Smooth muscle cell of the brain vasculature (primary cell): ENCODE data around the gene ACBD6.
"Not testable (repeated sequence)": the region's sequence is repeated elsewhere in the genome, so short reads cannot be mapped to it uniquely, and the experiment has no call there.

ENCODE experiments used
- DNase-seq: peaks from one replicate; pipeline ENCODE4 v3.0.0-alpha.2; 2012; ENCODE audit warnings: low read depth, low spot score

The ACBD6 gene

GRCh38 chr1:180415985-180416633, 86.3 kb downstream of the ACBD6 start:
- no peak for DNase-seq

GRCh38 chr1:180415236-180415848, 87.0 kb downstream of the ACBD6 start:
- DNase-seq, result no peak

DNA sequence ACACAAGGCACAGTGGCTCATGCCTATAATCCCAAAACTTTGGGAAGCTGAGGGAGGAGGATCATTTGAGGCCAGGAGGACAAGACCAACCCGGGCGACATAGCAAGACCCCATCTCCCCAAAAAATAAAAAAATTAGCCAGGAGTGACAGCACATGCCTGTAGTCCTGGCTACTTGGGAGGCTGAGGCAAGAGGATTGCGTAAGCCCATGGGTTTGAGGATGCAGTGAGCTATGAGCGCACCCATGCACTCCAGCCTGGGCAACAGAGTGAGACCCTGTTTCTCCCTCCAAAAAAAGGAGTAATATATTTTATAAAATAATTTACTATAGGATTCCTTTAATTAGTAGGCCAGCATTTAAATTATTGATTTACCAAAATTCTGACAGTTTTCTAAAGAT, 89.8 kb downstream of the ACBD6 start:
- DNase-seq, result no peak

DNA sequence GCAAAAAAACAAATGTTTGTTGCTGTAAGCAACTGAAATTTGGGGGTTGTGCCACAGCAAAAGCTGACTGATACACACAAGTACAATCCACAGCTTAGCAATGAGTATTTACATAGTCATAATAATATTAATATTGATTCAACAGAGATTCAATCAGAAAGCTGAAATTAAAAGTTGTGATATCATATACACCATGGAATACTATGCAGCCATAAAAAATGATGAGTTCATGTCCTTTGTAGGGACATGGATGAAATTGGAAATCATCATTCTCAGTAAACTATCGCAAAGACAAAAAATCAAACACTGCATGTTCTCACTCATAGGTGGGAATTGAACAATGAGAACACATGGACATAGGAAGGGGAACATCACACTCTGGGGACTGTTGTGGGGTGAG, 94.2 kb downstream of the ACBD6 start:
- not testable (repeated sequence) for DNase-seq

- no peak for DNase-seq
Measured at GRCh38 chr1:180407051-180407450, 95.3 kb downstream of the ACBD6 start.

GRCh38 chr1:180402551-180402950, 99.8 kb downstream of the ACBD6 start:
- DNase-seq, result no peak

- no peak for DNase-seq
Measured at GRCh38 chr1:180402001-180402400, 100.4 kb downstream of the ACBD6 start.

- DNase-seq, result no peak
Measured at GRCh38 chr1:180397175-180397574, 105.2 kb downstream of the ACBD6 start.

DNA sequence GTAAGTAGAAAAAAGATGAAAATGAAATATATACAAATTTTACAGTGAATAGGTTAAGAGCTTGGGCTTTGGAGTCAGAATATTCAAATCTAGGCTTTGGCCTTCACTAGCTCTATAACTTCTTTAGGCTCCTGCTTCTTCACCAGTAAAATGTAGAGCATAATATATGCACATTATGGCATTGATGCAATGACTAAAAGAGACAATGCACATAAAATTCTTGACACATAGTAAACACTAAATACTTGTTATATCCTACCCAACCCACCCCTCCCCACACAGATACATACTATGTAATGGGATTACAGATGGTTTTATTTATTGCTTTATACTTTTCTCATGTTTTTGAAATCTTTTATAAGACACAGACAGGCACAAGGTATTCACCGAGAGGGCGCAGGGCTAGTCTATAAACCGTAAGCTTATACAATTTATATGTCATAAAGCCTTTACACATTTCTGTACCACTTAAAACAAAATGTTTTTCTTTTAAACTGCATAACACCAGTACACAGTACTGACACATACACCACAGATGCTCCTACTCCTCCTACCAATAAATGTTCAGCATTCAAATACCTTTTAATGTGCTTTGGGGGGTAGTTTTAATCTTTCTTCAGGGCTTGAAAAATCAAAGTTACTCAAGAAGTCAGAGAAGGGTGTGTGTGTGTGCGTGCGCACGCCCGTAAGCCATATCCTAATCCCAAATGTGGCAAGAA, 109.8 kb downstream of the ACBD6 start:
- DNase-seq, result no peak

GRCh38 chr1:180392020-180392419, 110.4 kb downstream of the ACBD6 start:
- no peak for DNase-seq

DNA sequence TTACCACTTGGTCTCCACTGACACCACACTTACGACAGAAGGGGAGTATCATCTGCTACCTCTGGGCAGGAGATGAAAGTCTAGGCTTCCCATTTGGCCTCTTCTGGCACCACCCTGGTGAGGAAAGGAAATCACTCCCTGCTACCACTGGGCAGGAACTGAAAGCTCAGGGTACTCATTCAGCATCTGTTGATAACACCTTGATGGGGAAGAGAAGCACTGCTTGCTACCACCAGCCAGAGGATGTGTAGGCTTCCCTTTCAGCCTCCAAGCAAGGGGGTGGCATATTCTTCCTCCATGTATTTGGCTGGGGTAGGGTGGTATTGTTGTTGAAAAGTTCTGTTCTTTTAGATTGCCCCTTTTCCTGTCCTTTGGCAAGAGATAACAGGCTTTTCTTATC, 115.0 kb downstream of the ACBD6 start:
- no peak for DNase-seq

DNA sequence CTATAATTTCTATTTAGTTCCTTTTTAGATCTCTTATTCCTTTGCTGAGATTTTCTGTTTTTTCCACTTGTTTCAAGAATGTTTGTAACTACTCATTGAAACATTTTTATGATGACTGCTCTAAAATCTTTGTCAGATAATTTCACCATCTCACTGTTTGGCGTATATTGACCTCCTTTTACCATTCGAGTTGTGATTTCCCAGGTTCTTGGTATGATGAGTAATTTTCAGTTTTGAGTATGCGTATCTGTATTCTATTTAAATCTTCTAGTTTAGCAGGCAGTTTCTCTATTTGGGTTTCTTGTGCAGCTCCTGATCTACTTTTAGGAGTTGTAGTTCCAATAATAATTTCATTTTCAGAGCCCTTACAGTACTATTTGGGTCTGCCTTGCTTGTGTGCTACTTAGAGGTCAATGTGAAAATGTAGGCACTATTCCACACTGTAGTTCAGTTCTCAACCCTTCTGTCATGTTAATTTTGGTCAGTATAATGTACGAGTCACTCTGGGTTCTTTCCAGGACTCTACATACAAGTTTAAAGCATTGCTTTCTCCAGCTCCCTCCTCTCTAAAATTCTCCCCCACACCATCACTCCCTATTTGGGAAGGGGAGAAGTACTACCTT, 115.5 kb downstream of the ACBD6 start:
- DNase-seq, result no peak

GRCh38 chr1:180385144-180385543, 117.2 kb downstream of the ACBD6 start:
- DNase-seq, result no peak

- DNase-seq, result no peak
Measured at GRCh38 chr1:180384286-180385005, 117.9 kb downstream of the ACBD6 start.

GRCh38 chr1:180382326-180383115, 119.9 kb downstream of the ACBD6 start:
- no peak for DNase-seq

DNA sequence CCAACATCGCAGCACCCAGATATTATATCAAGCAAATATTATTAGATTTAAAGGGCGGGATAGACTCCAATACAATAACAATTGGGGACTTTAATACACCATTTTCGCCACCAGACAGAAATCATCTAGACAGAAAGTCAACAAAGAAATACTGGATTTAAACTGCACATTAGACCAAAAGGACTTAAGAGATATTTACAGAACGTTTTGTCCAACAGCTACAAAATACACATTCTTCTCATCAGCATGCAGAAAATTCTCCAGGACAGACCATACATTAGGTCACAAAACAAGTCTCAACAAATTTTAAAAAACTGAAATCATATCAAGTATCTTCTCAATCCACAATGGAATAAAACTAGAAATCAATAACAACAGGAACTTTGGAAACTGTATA, 121.2 kb downstream of the ACBD6 start:
- DNase-seq, result no peak

DNA sequence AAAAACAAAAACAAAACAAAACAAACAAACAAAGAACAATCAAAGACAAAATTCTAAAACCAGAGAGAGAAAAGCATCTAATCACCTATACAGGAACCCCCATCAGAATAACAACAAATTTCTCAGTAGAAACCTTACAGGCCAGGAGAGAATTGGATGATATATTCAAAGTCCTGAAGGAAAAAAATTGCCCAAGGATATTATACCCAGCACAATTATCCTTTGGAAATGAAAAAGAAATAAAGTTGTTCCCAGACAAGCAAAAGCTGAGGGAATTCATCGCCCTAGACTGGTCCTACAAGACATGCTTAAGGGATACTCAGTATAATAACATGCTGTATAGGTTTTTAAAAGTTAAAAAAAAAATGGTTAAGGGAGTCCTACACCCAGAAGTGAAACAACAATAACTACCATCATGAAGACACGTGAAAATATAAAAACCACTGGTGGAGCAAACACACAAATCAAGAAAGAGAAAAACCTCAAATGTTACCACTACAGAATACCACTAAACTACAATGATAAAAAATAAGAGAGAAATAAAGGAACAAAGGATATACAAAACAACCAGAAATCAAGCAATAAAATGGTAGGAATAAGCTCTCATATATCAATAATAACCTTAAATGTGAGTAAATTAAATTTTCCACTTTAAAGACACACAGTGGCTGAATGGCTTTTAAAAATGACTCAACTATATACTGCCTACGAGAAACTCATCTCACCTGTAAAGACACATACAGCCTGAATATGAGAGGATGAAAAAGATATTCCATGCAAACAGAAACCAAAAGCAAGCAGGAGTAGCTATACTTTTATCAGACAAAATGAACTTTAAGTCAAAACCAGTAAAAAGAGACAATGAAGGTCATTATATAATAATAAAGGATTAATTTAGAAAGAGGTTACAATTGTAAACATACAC, 121.9 kb downstream of the ACBD6 start:
- no peak for DNase-seq

DNA sequence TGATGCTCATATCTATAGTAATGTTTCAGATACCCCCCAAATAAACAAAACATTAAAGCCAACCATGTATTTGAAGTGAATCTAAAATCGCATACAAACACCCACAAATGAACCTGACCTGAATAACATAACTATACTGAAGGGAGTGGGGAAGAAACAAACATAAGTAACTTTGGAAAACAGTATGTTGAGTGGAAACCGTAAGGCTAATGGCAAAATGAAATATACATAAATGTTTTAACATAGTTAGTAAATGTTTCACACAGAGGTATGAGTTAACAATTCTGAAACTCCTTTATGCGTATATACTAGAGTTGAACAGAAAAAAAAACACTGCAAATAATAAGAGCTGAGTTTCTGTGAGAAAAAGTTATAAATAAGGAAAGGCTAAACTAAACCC, 125.6 kb downstream of the ACBD6 start:
- DNase-seq, result no peak

- no peak for DNase-seq
Measured at GRCh38 chr1:180376253-180376652, 126.1 kb downstream of the ACBD6 start.

- DNase-seq, result no peak
Measured at GRCh38 chr1:180372728-180373127, 129.6 kb downstream of the ACBD6 start.
